ENCODE data around the gene RBM39.
"Not testable (repeated sequence)": the region's sequence is repeated elsewhere in the genome, so short reads cannot be mapped to it uniquely, and the experiment has no call there.

The RBM39 gene
- 1,924 to 2,001 reads per million in 2 donors for total RNA-seq

DNA sequence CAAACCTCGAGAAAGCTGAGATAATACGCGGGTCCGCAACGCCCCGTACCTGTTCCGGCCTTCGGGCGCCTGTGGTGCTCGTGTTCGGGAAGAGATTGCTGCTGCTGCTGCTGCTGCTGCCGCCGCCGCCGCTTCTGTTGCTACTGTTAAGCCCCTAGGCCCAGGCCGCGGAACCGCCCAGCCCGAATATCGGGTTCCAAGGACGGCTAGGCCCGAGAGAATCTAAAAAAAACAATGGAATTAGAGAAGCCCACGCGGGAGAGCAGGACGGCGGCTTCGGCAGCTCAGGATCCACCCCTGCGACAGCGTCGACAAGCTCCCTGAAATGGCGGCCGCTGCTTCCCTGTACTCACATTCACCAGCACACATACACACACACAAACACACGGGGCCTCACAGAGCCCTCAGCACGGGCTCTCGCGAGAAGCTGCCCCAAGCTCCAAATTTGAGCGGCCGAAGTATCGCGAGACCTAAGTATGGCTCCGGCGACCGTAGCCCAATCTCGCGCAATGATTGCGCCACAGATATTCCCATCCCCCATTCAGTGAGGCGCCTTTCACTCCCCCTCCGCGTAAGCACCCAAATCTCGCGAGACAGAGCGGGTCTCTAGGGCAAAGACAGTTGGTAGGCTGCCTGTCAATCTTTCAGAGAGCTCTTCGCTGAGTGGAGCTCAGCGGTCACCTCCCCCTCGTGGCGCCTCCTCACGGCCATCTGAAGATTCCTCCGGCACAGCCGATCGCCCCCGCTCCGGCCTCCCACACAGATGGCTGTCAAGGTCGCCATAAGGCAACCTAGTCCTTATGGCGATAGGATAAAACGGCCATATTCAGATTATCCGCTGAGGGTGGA, at the start of gene RBM39:
Gene RBM39 (minus strand): TSS at position 369 of the 849 bp plus-strand sequence. CDS start 1,386 bp downstream, outside the sequence.
- peak; percentile 91 to 100 (median 99) for DNase-seq

DNA sequence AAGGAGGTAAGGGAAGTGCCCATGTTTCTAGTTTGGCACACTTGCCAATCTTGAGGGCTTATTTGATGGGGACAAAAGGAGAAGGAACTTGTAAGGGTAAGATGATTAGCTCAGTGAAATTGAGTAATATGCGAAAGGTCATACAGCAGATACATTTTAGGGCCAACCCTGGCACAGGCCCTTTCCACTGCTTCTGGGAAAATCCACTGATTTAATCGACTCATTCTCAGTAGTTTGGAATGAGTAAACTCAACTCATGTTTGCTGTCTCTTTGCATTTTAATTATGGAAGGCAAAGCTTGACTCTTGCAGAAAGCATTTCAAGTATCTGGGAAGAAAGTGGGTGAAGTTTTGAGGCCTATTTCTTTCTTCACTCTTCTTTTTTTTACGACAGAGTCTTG, 49.8 kb upstream of the RBM39 start:
- no peak for DNase-seq

DNA sequence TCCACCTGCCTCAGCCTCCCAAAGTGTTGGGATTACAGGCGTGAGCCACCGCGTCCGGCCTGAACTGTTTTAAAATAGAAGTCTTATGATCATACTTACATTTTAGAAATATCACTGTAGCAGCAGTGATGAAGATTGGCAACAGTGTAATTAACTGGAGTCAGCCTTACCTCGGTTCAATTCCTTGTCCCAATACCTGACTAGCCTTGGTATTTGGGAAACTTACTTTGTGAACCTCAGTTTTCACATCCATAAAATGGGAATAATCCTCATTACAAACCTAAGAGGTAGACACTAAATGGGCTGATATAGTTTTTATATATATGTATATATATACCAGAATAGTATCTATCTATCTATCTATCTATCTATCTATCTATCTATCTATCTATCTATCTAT, 49.0 kb upstream of the RBM39 start:
- no peak for DNase-seq

DNA sequence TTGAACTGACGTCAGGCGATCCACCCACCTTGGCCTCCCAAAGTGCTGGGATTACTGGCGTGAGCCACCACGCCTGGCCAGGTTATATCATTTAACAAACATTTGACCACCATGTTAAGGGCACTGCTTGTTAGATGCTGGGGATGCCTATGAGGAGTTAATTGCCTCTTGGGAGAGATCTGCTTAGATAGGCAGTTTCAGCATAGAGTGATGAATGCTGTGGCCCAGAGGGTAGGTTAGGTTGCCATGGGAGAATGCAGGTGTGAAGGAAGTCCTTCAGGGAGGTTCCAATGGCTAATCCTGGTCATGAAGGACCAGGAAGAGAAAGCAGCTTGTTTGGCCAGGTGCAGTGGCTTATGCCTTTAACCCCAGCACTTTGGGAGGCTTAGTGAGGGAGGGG, 46.7 kb upstream of the RBM39 start:
- no peak for DNase-seq

DNA sequence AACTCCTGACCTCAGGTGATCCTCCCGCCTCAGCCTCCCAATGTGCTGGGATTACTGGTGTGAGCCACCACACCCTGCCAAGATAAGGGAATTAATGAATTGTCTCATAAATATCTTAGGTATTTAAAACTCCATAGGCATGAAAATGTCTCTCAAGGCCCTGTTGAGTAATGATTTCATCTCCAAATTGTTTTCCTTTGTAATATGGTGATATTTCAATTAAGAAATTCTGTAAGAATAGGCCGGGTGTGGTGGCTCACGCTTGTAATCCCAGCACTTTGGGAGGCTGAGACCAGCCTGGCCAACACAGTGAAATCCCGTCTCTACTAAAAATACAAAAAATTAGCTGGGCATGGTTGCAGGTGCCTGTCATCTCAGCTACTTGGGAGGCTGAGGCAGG, 43.5 kb upstream of the RBM39 start:
- not testable (repeated sequence) for DNase-seq

DNA sequence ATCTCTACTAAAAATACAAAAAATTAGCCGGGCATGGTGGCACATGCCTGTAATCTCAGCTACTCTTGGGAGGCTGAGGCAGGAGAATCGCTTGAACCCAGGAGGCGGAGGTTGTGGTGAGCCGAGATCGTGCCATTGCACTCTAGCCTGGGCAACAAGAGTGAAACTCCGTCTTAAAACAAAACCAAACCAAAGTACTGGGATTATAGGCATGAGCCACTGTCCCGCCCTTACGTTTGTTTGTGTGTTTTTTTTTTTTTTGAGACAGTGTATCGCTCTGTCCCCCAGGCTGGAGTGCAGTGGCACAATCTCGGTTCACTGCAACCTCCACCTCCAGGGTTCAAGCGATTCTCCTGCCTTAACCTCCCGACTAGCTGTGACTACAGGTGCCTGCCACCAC, 41.8 kb upstream of the RBM39 start:
- DNase-seq = peak in 1 of 5 experiments; percentile 44

DNA sequence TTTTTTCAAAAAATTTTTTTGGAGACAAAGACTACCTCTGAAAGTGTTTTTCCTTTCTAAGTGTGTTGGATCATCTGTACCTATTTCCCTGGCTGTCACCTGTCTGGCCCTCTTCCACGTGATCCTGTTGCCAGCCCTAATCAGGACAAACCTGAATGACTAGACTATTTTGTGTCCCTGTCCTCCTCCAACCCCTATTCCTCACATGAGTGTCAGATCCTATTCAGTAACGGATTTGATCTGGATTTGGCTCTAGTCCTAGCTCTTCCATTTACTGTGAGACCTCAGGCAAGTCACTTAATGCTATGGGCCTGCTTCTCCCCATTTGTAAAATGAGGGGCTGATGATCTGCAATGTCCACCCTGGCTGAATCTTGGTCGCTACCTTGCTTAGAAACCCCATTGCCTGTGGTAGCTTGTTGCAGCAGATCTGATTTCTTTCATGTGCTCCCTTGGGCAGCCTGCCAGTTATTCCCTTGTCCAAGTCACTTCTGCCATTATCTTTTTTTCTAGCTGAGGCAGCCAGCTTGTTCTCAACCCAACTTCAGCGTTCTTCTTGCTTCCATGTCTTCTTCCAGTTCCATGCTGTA, 34.5 kb upstream of the RBM39 start:
- no peak for DNase-seq

DNA sequence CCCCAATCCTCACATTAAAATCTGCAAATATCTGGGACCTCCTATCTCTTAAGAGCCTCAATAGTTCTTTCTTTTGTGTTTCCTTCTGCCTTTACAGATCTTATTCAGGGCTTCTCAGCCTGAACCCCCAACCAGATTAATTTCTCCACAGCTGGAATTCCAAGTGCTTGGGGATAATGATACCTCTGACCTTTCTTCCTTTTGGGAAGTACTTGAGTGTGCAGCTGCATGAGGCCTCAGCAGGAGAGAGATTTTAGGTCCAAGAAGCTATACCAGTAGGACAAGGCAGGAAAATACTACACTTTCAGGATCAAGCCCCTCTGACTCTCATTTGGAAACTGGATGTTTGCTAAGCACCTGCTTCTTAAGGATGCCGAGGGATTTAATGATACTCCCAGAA, 32.3 kb upstream of the RBM39 start:
- no peak for DNase-seq

DNA sequence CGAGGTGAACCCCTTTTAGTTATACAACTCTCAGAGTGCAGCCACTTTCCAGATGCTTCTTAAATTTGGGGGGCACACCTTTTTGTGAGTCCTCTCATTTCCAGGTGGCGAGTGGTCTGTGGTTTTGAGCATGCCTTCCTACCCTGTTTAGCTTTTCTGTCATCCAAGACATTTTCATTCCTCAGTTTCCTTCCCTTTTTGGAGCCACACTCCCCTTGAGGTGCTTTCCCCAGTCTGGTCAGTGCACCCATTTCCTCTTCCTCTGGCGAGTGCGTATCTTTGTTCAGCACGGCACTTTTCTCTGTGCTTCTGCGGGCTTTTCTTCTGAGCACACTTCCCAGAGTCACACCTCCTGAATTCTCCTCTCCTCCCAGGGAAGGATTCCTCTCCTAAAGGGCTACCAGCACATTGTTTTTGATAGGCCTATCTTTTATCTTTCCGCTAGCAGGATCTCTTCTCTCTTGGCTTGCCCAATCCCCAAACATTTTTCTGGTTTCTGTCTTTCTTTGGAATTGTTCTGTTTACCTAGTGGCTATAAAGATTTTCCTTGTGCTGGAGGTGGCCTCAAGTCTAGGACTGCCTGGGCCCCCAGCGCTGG, 31.2 kb upstream of the RBM39 start:
- peak in 3 of 5 experiments; percentile 32 to 65 (median 56) for DNase-seq

DNA sequence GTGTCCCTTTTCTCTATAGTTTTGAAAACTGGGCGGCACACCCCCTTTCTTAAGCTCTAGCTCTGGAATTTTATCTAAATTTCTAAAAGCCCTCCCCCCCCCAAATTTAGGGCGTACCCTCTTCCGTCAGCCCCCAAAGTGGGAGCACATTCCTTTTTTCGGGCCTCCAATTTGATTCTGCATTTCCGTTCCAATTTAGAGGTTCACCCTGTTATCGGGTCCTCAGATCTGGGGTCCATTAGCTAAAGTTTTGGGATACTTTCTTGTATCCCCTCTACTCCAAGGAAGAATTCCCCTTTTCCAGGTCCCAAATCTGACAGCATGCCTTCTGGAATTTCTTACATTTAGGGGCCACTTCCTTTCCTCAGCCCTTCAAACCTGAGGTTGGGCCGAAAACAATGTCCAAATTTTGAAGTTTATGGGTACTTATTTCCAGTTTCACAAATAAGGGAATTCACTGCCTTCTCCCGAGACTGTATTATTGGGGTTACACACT, 30.6 kb upstream of the RBM39 start:
- no peak for DNase-seq

DNA sequence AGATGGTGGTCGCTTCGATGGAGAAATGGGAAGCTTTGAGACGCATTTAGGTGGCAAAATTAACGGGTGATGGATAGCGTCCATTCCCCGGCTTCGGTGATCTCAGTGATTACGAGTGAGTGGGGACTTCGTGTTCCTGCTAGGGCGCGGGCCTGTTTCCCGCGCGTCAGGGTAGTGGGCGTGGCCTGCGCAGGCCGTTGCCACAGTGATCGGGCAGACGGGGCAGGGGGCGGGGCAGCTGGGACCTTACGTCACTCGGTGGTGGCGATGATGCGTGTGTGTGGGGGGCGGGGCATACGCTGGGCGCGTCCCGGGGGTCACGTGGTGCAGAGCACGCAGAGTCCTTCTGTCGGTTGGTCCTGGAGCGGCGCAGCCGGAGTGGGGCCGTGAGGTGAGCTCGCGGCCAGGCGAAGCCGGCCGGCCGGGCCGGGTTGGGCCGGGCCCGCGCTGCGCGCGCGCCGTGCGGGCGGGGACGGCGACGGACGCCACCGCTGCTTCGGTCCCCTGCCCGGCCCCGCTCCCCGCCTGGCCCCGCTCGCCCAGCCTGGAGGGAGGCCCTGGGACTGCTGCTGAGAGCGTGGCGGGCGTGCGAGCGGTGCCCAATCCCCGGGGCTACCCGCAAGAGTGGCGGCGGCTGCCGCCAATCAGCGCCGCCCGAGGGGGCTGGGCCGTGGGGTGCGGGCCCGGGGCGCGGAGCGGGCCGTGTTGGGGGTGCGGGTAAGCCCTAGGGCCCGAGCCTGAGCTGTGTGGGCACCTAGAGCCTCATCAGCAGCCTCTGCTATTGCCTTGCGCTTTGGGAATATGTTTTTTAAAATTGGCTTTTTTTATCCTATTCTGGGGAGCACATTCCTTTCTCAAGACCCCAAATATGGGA, 29.9 kb upstream of the RBM39 start, which contains the start of gene PHF20:
Gene PHF20 (plus strand): TSS at position 327 of the 874 bp plus-strand sequence. CDS start 29,508 bp downstream, outside the sequence.
- DNase-seq = peak; percentile 98 to 100 (median 99)

DNA sequence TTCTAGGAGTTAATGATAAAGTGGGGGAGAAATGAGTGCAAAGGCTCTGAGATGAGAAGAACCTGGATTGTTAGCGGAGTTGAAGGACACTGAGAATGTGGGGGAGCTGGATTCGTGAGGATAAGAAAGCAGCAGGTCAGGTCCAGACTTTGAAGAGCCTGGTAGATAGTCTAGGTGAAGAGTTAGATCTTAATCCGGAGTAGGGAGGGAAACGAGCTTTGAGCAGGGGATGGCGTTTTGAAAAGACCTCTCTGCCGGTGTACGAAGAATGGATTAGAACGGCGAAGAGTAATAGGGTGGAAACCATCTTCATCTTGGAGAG, 29.3 kb upstream of the RBM39 start:
- DNase-seq = no peak

DNA sequence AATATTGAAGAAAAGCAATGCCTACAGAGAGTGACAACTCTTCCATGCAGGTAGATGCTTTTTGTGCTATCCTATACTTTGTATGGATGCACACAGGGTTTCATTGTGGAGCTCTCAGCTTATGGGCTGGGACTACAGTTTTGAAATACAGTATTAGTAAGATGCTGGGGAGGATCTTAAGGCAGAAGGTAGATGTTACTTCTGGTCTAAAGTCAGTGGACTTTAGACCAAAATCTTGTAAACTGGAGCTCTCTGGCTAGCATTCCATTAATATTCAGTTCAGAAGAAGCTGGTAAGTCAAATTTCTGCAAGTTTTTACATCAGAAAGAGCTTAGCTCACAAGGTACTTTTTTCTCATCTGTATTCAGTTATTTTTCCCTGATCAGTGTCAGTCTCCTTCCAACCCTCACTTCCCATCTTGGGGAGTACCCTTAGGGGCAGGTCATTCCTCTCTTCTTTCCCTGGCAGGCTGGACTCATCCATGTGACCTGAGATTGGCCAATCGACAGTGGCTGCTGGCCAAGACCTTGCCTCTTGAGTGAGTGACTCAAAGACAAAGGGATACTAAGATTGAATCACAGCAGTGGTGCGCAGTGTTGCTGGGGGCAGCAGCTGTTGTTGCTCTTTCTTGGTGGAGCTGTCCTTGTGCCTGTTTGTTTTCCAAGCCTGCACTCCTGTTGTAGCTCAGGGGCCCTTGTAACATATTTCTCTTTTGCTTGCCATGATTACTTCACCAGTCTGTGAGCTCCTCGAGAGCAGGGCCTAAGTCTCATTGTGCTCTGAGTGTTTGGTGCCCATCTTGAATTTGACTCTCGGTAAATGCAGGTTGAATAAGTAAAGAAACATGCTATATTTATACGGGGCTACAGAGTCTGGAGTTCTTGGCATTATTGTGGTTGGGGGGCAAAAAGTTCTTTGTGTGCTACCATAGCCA, 26.9 kb upstream of the RBM39 start:
- peak in 2 of 5 experiments; percentile 14 to 62 for DNase-seq

DNA sequence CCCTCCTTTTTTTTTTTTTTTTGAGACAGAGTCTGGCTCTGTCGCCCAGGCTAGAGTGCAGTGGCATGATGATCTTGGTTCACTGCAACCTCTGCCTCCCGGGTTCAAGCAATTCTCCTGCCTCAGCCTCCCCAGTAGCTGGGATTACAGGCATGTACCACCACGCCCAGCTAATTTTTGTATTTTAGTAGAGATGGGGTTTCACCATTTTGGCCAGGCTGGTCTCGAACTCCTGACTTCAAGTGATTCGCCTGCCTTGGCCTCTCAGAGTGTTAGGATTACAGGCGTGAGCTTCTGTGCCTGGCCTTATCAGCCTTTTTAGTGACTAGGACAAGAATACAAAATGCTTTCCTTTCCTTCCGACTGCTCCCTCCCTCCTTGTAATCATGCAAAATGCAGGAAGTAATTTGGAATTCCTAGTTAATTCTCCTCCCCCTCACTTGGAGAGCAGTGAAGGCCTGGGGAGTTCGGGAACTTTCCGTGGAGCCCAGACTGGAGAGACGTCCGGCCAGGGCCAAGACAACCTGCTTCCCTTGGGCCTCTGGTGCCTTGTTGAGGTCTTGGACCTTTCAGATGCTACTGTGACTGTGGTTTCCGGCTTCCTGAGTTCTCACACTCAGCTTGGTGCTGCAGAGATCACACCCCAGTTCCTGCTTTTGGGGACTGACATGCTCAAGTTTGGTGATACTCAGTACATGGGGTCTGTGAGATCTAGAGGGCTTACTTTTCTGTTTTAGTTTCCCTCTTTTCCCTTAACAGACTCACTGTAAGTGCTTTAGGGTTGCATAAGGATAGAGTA, 25.8 kb upstream of the RBM39 start:
- peak; percentile 15 to 93 (median 49) for DNase-seq

DNA sequence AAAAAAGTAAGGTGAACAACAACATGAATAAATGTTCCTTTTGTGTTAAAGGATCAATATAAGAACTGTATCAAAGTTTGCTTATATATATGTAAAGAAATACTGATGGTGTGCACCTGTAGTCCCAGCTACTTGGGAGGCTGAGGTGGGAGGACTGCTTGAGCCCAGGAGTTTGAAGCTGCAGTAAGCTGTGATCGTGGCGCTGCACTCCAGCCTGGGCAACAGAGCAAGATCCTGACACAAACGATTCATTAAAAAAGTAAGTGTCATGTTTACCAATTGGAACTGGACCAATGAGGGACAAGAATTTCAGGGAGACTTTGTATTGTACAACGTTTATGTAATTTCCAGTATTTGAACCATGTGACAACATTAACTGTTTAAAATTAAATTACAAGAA, 24.8 kb upstream of the RBM39 start:
- DNase-seq = no peak

DNA sequence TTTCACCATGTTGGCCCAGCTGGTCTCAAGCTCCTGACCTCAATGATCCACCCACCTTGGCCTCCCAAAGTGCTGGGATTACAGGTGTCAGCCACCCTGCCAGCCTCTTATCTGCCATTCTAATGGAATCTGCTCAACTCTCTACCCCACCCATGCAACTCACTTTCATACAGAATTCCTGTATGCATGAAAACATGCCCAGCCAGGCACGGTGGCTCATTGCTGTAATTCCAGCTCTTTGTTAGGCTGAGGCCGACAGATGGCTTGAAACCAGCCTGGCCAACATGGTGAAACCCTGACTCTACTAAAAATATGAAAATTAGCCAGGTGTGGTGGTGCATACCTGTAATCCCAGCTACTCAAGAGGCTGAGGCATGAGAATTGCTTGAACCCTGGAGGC, 22.9 kb upstream of the RBM39 start:
- DNase-seq = not testable (repeated sequence)

DNA sequence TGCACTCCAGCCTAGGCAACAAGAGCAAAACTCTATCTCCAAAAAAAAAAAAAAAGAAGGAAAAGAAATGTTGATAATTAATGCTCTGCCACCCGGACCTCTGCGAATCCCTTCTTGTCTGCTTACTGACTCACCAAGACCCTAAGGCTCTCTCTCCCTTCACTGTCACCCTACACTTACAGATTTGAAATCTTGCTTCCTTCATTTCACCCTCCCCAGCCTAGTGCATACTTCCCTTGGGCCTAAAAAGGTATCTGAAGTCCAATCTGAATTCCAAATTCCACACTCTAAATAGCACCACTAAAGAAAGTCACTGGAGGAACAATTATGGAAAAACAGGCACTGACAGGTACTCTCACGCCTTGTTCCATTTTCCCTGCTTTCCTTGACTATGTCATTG, 20.4 kb upstream of the RBM39 start:
- no peak for DNase-seq

DNA sequence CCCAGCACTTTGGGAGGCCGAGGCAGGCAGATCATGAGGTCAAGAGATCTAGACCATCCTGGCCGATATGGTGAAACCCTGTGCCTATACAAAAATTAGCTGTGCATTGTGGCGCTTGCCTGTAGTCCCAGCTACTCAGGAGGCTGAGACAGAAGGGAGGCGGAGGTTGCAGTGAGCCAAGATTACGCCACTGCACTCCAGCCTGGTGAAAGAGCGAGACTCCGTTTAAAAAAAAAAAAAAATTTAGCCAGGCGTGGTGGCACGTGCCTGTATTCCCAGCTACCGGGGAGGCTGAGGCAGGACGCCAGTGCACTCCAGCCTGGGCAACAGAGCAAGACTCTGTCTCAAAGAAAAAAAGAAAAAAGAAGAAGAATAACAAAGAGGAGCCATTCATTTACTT, 19.5 kb upstream of the RBM39 start:
- not testable (repeated sequence) for DNase-seq

DNA sequence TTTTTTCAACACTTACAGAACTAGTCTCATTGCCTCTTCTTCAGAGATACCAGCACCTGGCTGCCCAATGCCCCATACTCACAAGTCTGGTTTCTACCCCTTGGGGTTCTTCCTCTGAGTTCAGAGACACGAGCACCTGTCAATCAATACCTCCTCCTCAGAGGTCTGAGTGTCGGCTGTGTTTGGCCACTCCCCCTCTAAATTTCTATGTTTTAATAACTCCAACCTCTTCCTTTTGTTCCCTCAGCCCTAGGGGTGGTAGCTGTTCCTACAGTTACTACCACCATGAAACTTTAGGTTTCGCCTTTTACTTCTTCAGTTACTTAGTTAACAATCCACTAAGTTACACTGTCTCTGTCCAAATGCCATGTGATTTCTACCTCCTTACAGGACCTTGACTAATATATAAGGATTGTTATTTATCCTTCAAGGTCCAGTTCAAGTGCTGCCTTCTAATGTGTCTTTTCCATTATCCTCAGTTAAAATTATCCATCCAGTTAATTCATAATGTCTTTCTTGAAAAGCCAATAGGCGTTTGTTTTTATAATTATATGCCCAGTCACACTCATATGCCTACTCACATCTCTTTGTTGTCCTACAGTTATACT, 15.1 kb upstream of the RBM39 start:
- DNase-seq = no peak

DNA sequence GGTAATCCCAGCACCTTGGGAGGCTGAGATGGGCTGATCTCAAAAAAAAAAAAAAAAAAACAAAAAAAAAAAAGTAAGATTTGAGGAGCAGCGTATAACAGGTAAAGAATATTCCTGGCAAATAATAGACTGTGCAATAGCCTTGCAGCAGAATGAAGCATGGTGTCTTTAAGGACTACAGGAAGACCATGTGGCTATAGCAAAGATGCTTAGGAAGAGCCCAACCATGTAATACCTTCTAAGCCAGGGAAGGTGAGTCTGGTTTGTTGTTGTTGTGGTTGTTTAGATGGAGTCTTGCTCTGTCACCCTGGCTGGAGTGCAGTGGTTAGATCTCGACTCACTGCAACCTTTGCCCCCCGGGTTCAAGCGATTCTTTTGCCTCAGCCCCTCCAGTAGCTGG, 14.3 kb upstream of the RBM39 start:
- DNase-seq = no peak
